GM04503 (cell line): ENCODE data around the gene RPEL1.

Experiments used
- DNase-seq: peaks from one replicate; pipeline ENCODE4 v3.0.0-alpha.2; 2012; ENCODE audit warnings: low read depth

Gene RPEL1

GRCh38 chr10:103280506-103280905, 34.8 kb downstream of the RPEL1 start:
- DNase-seq = no peak

- no peak for DNase-seq
Observed at GRCh38 chr10:103281753-103282152, 36.1 kb downstream of the RPEL1 start.

- no peak for DNase-seq
Observed at GRCh38 chr10:103282961-103283360, 37.3 kb downstream of the RPEL1 start.

- peak; percentile 71 for DNase-seq
Observed at GRCh38 chr10:103284170-103284569, 38.5 kb downstream of the RPEL1 start.

GRCh38 chr10:103287992-103288391, 42.3 kb downstream of the RPEL1 start:
- no peak for DNase-seq

- DNase-seq = no peak
Observed at GRCh38 chr10:103291588-103291987, 45.9 kb downstream of the RPEL1 start.

- peak; percentile 49 for DNase-seq
Observed at GRCh38 chr10:103295374-103296015, 49.8 kb downstream of the RPEL1 start.
